ENCODE data around the gene TP53TG5. TPM values are rescaled to one million over a fixed set of nuclear protein-coding genes. Genes with fewer than 3 reads are reported as not detected.

The TP53TG5 gene
- total RNA-seq, 4 donors from 2014 or later = not detected

- no peak for TF ChIP-seq EP300 (IDR thresholded peaks at IDR 0.05)
- TF ChIP-seq CTCF (IDR thresholded peaks at IDR 0.05) = no peak
- TF ChIP-seq POLR2A (IDR thresholded peaks at IDR 0.05) = no peak
Observed at GRCh38 chr20:45404438-45404837, 26.3 kb upstream of the TP53TG5 start.

GRCh38 chr20:45402946-45403345 lies 24.8 kb upstream of the TP53TG5 start:
- Histone ChIP-seq H3K4me3 (no peak overlapping the region), H3K9me3 (peaks cover 0 to 8% (median 0%) of the 10 kb centered on the region in 4 donors), H3K27me3 (no peaks in the 10 kb centered on the region), H3K36me3 (no peaks in the 10 kb centered on the region), H3K27ac (no peak overlapping the region), H3K4me1 (peaks cover 0 to 17% (median 11%) of the 10 kb centered on the region in 4 donors)
- no peak for DNase-seq (ENCODE audit: low spot score in 2 of 2)
- 100% methylated on average over 1 of the region's 1 CpG for WGBS, 2 donors
- TF ChIP-seq EP300 (IDR thresholded peaks at IDR 0.05) = no peak
- no peak for TF ChIP-seq CTCF (IDR thresholded peaks at IDR 0.05)

More at GRCh38 chr20:45404438-45404837, 26.3 kb upstream of the TP53TG5 start:
- H3K4me3 ChIP-seq = no peak overlapping the region
- H3K36me3 ChIP-seq = peaks cover 0 to 9% (median 0%) of the 10 kb centered on the region in 3 donors
- WGBS, 2 donors = 64 to 70% methylated on average over 1 of the region's 1 CpG
- H3K9me3 ChIP-seq = peaks cover 0 to 8% (median 0%) of the 10 kb centered on the region in 4 donors
- peaks cover 0 to 27% (median 12%) of the 10 kb centered on the region in 4 donors for H3K4me1 ChIP-seq
- no peak overlapping the region for H3K27ac ChIP-seq
- no peak for DNase-seq (ENCODE audit: low spot score in 2 of 2)
- H3K27me3 ChIP-seq = no peaks in the 10 kb centered on the region

- Histone ChIP-seq H3K9me3 (peaks cover 0 to 8% (median 0%) of the 10 kb centered on the region in 4 donors), H3K27ac (no peak overlapping the region), H3K4me3 (no peak overlapping the region), H3K4me1 (peaks cover 0 to 3% (median 0%) of the 10 kb centered on the region in 4 donors), H3K36me3 (no peaks in the 10 kb centered on the region), H3K27me3 (no peaks in the 10 kb centered on the region)
- WGBS, 2 donors = 87 to 97% methylated on average over 5 to 6 of the region's 6 CpGs
- DNase-seq (ENCODE audit: low spot score in 2 of 2) = no peak
- no peak for TF ChIP-seq CTCF (IDR thresholded peaks at IDR 0.05)
- no peak for TF ChIP-seq EP300 (IDR thresholded peaks at IDR 0.05)
- TF ChIP-seq POLR2A (IDR thresholded peaks at IDR 0.05) = no peak
Observed at GRCh38 chr20:45400346-45401031, 22.4 kb upstream of the TP53TG5 start.

- H3K9me3 ChIP-seq = peaks cover 0 to 8% (median 0%) of the 10 kb centered on the region in 4 donors
Observed at GRCh38 chr20:45399018-45399417, 20.9 kb upstream of the TP53TG5 start.

More at GRCh38 chr20:45399018-45399417, 20.9 kb upstream of the TP53TG5 start:
- H3K36me3 ChIP-seq = peaks cover 0 to 8% (median 0%) of the 10 kb centered on the region in 3 donors
- TF ChIP-seq EP300 (IDR thresholded peaks at IDR 0.05) (no peak), CTCF (IDR thresholded peaks at IDR 0.05) (no peak), POLR2A (IDR thresholded peaks at IDR 0.05) (no peak)
- no peak overlapping the region for H3K4me3 ChIP-seq
- H3K4me1 ChIP-seq = no peaks in the 10 kb centered on the region
- H3K27ac ChIP-seq = no peak overlapping the region
- no peak for DNase-seq (ENCODE audit: low spot score in 2 of 2)
- H3K27me3 ChIP-seq = no peaks in the 10 kb centered on the region
- 93 to 100% methylated on average over 1 of the region's 1 CpG for WGBS, 2 donors

All from tibial nerve (tissue), 4 donors.